HepG2 (cell line): ENCODE measurements around the gene RTP5.

Source experiments
- CBFB ChIP-seq: sonication (generic); formaldehyde crosslinking; IDR thresholded peaks from 2 replicates; pipeline ENCODE4 v1.4.0; 2020; ENCODE audit warnings: missing genetic modification reagents
- CENPX ChIP-seq: sonication (generic); formaldehyde crosslinking; IDR thresholded peaks from 2 replicates; pipeline ENCODE4 v1.9.0; 2021; ENCODE audit warnings: mild to moderate bottlenecking, missing genetic modification reagents, moderate library complexity
- CREB1 ChIP-seq, 2 experiments: fragments of 450-650 bp in 1 of 2; IDR thresholded peaks; 2 replicates each; pipeline ENCODE4 v1.6.1; 2016 to 2017; ENCODE audit warnings: control low read depth in 1 of 2, mild to moderate bottlenecking in 1 of 2, missing compliant biosample characterization in 1 of 2, missing genetic modification characterization in 1 of 2
- CSRNP1 ChIP-seq: sonication (generic); formaldehyde crosslinking; IDR thresholded peaks from 2 replicates; pipeline ENCODE4 v1.8.1; 2023; ENCODE audit warnings: mild to moderate bottlenecking, missing genetic modification reagents
- HCFC1 ChIP-seq: fragments of 150-350 bp; IDR thresholded peaks from 2 replicates; pipeline ENCODE4 v1.6.1; 2014; ENCODE audit warnings: low read depth, low read length
- KAT2B ChIP-seq: fragments of 150-350 bp; IDR thresholded peaks from 2 replicates; pipeline ENCODE4 v1.6.1; 2014; ENCODE audit warnings: low read depth, low read length, borderline replicate concordance
- NFE2L2 ChIP-seq: fragments of 150-350 bp; IDR thresholded peaks from 2 replicates; pipeline ENCODE4 v1.6.1; 2014; ENCODE audit warnings: low read length
- NR2F2 ChIP-seq: IDR thresholded peaks from 2 replicates; pipeline ENCODE4 v1.6.1; 2012; ENCODE audit warnings: low read depth, inconsistent platforms, borderline replicate concordance
- RELA ChIP-seq: sonication (generic); formaldehyde crosslinking; IDR thresholded peaks from 2 replicates; pipeline ENCODE4 v1.4.0; 2020; ENCODE audit warnings: missing genetic modification reagents
- ZNF263 ChIP-seq: sonication (generic); formaldehyde crosslinking; IDR thresholded peaks from 2 replicates; pipeline ENCODE4 v1.4.0; 2020; ENCODE audit warnings: missing genetic modification reagents
- ZNF879 ChIP-seq: sonication (generic); formaldehyde crosslinking; IDR thresholded peaks from 2 replicates; pipeline ENCODE4 v1.8.1; 2023; ENCODE audit warnings: missing genetic modification reagents
- TF ChIP-seq, protein P1 (sequence below): sonication (generic); formaldehyde crosslinking; IDR thresholded peaks from 2 replicates; pipeline ENCODE4 v1.4.0; 2020; ENCODE audit warnings: missing genetic modification reagents, borderline replicate concordance
- TF ChIP-seq, protein P2 (sequence below): IDR thresholded peaks from 2 replicates; pipeline ENCODE4 v1.6.1; 2016; ENCODE audit warnings: mild to moderate bottlenecking, missing biosample characterization, missing genetic modification reagents

- TF ChIP-seq NR2F2: no peak
- TF ChIP-seq RELA (CRISPR knock-in tag): no peak
- TF ChIP-seq CENPX (CRISPR knock-in tag): no peak
- TF ChIP-seq CSRNP1 (CRISPR knock-in tag): no peak
- no peak for TF ChIP-seq KAT2B
- no peak for TF ChIP-seq ZNF263
- TF ChIP-seq, protein P1, sequence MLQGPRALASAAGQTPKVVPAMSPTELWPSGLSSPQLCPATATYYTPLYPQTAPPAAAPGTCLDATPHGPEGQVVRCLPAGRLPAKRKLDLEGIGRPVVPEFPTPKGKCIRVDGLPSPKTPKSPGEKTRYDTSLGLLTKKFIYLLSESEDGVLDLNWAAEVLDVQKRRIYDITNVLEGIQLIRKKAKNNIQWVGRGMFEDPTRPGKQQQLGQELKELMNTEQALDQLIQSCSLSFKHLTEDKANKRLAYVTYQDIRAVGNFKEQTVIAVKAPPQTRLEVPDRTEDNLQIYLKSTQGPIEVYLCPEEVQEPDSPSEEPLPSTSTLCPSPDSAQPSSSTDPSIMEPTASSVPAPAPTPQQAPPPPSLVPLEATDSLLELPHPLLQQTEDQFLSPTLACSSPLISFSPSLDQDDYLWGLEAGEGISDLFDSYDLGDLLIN (CRISPR knock-in tag): no peak
- TF ChIP-seq, protein P2, sequence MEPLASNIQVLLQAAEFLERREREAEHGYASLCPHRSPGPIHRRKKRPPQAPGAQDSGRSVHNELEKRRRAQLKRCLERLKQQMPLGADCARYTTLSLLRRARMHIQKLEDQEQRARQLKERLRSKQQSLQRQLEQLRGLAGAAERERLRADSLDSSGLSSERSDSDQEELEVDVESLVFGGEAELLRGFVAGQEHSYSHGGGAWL: no peak
- no peak for TF ChIP-seq HCFC1
- TF ChIP-seq CREB1 (IDR thresholded peaks at IDR 0.05): no peak
- TF ChIP-seq CREB1 (CRISPR knock-in tag; IDR thresholded peaks at IDR 0.05): no peak
- no peak for TF ChIP-seq NFE2L2
- TF ChIP-seq CBFB: no peak
- no peak for TF ChIP-seq ZNF879 (CRISPR knock-in tag)
Observed at GRCh38 chr2:241854342-241855244, 14.9 kb upstream of the RTP5 start.
